HEK293T (cell line): ENCODE results near the gene COL23A1.

Experiments used
- BHLHE40 ChIP-seq: fragments of 450-650 bp; IDR thresholded peaks from 2 replicates; pipeline ENCODE4 v1.6.1; 2016; ENCODE audit warnings: mild to moderate bottlenecking, moderate library complexity, borderline replicate concordance
- FOXA1 ChIP-seq: fragments of 450-650 bp; IDR thresholded peaks from 2 replicates; pipeline ENCODE4 v1.6.1; 2016; ENCODE audit warnings: mild to moderate bottlenecking
- FOXM1 ChIP-seq: fragments of 450-650 bp; IDR thresholded peaks from 2 replicates; pipeline ENCODE4 v1.6.1; 2017; ENCODE audit warnings: mild to moderate bottlenecking, borderline replicate concordance
- NFRKB ChIP-seq: fragments of 450-650 bp; IDR thresholded peaks from 2 replicates; pipeline ENCODE4 v1.6.1; 2016; ENCODE audit warnings: mild to moderate bottlenecking, moderate library complexity
- SP1 ChIP-seq: fragments of 450-650 bp; IDR thresholded peaks from 2 replicates; pipeline ENCODE4 v1.6.1; 2017
- SUZ12 ChIP-seq: fragments of 450-650 bp; IDR thresholded peaks from 2 replicates; pipeline ENCODE4 v1.6.1; 2016; ENCODE audit warnings: mild to moderate bottlenecking
- TARDBP ChIP-seq: fragments of 450-650 bp; IDR thresholded peaks from 2 replicates; pipeline ENCODE4 v1.6.1; 2016

GRCh38 chr5:178339272-178339671 is 250.9 kb downstream of the COL23A1 start:
- no peak for TF ChIP-seq SUZ12
- no peak for TF ChIP-seq BHLHE40
- TF ChIP-seq FOXA1: no peak
- no peak for TF ChIP-seq FOXM1
- TF ChIP-seq SP1: no peak
- no peak for TF ChIP-seq NFRKB
- TF ChIP-seq TARDBP: no peak
